Neural cell (in vitro differentiated cells): ENCODE results near the gene ACOT7. TPM values are rescaled to one million over a fixed set of nuclear protein-coding genes. Genes with fewer than 3 reads are reported as not detected.
A peak's percentile ranks its signal among the peaks of the same experiment; 100 is the strongest.

Experiments used
- H2AFZ ChIP-seq: fragments of 200-600, 300-800 bp; sonication (generic), shearing (Covaris generic); 2 replicates; pipeline ENCODE4 v1.6.0; 2014; ENCODE audit warnings: low read depth, mild to moderate bottlenecking, antibody characterized with exemption, low read length, moderate library complexity
- H3F3A ChIP-seq: fragments of 200-600 bp; shearing (Covaris generic); 2 replicates; pipeline ENCODE4 v1.6.1; 2016; ENCODE audit warnings: mild to moderate bottlenecking, moderate library complexity, mixed read lengths, antibody characterized with exemption, low read length; ENCODE audit not compliant: insufficient read depth, poor library complexity, severe bottlenecking
- H3K27ac ChIP-seq: fragments of 200-600, 300-800 bp; sonication (generic), shearing (Covaris generic); 2 replicates; pipeline ENCODE4 v1.5.1; 2014; ENCODE audit warnings: mild to moderate bottlenecking, low read length, moderate library complexity
- H3K27me3 ChIP-seq: fragments of 300-800, 200-600 bp; sonication (generic), shearing (Covaris generic); 2 replicates; pipeline ENCODE4 v1.6.0; 2014; ENCODE audit warnings: mild to moderate bottlenecking, low read depth, low read length, moderate library complexity; ENCODE audit not compliant: insufficient read depth
- H3K36me3 ChIP-seq: fragments of 300-800, 200-600 bp; sonication (generic), shearing (Covaris generic); 2 replicates; pipeline ENCODE4 v1.5.1; 2014; ENCODE audit warnings: mild to moderate bottlenecking, antibody characterized with exemption, low read length, moderate library complexity; ENCODE audit not compliant: insufficient read depth
- H3K4me2 ChIP-seq: fragments of 300-800, 200-600 bp; sonication (generic), shearing (Covaris generic); 2 replicates; pipeline ENCODE4 v1.6.0; 2014; ENCODE audit warnings: mild to moderate bottlenecking, low read length
- H3K4me3 ChIP-seq: fragments of 300-800, 200-600 bp; sonication (generic), shearing (Covaris generic); 2 replicates; pipeline ENCODE4 v1.5.1; 2014; ENCODE audit warnings: mild to moderate bottlenecking, low read length, moderate library complexity
- H3K79me2 ChIP-seq: fragments of 200-600 bp; shearing (Covaris generic); replicated peaks from 2 replicates; pipeline ENCODE4 v1.6.0; 2014; ENCODE audit warnings: mild to moderate bottlenecking, low read length, moderate library complexity; ENCODE audit not compliant: insufficient read depth
- H3K9ac ChIP-seq: fragments of 300-800, 200-600 bp; sonication (generic), shearing (Covaris generic); 2 replicates; pipeline ENCODE4 v1.6.1; 2016; ENCODE audit warnings: mild to moderate bottlenecking, low read length, mixed read lengths
- H3K9me2 ChIP-seq: fragments of 200-600 bp; shearing (Covaris generic); 2 replicates; pipeline ENCODE4 v1.6.1; 2016; ENCODE audit warnings: mild to moderate bottlenecking, low read length, mixed read lengths; ENCODE audit not compliant: insufficient read depth
- H3K9me3 ChIP-seq: fragments of 200-600, 300-800 bp; sonication (generic), shearing (Covaris generic); 2 replicates; pipeline ENCODE4 v1.6.1; 2016; ENCODE audit warnings: mild to moderate bottlenecking, mixed run types, low read length, moderate library complexity, mixed read lengths
- H4K20me1 ChIP-seq: fragments of 200-600 bp; shearing (Covaris generic); 2 replicates; pipeline ENCODE4 v1.6.1; 2016; ENCODE audit warnings: mild to moderate bottlenecking, mixed run types; ENCODE audit not compliant: insufficient read depth
- EP300 ChIP-seq: fragments of 450-650 bp; conservative IDR thresholded peaks from 2 replicates; pipeline ENCODE4 v1.6.1; 2014; ENCODE audit warnings: antibody characterized with exemption, mild to moderate bottlenecking, moderate library complexity; ENCODE audit not compliant: poor library complexity, severe bottlenecking
- SMC3 ChIP-seq: fragments of 450-650 bp; conservative IDR thresholded peaks from 2 replicates; pipeline ENCODE4 v1.6.1; 2014; ENCODE audit warnings: antibody characterized with exemption, mild to moderate bottlenecking, moderate library complexity; ENCODE audit not compliant: poor library complexity
- TAF1 ChIP-seq: IDR thresholded peaks from 2 replicates; pipeline ENCODE4 v1.6.1; 2012; ENCODE audit warnings: low read depth
- polyA plus RNA-seq: library from polyadenylated mRNA; depleted of rRNA; stranded (reverse); fragments of >200 nt; gene quantifications from 2 replicates; pipeline ENCODE4 v1.2.3, GENCODE V29; 2014
- TF ChIP-seq, protein P1 (sequence below): fragments of 450-650 bp; IDR thresholded peaks from 2 replicates; pipeline ENCODE4 v1.5.1; 2014; ENCODE audit warnings: antibody characterized with exemption, mild to moderate bottlenecking, moderate library complexity; ENCODE audit not compliant: poor library complexity, severe bottlenecking
- TF ChIP-seq, protein P2 (sequence below): IDR thresholded peaks from 2 replicates; pipeline ENCODE4 v1.6.1; 2012; ENCODE audit warnings: borderline replicate concordance

ACOT7 gene
- polyA plus RNA-seq, 1 donor from 2014 or later: 101 TPM

DNA sequence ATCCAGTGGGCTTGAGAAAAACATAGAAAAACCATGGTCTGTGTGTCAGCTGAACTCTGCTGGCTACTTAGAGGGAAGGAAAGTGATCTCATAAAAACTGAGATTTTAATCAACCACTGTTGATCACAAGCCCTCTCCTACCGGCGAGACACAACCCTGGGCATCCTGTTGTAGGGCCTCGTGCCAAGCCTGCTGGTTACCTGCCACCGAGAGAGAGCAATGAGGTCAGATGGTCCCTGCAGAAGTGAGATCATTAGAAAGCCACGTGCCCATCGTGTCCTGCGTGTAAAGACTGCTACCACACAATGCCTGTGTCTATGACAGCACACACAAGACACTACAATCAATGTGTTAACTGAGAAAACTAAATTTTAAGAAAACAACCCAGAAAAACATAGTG is 91.0 kb downstream of the ACOT7 start:
- Histone ChIP-seq H3K4me2 (no peak overlapping the region), H3K27me3 (no peaks in the 10 kb centered on the region), H3K79me2 (no peaks in the 10 kb centered on the region), H3F3A (no peaks in the 10 kb centered on the region), H4K20me1 (no peaks in the 10 kb centered on the region), H3K36me3 (no peaks in the 10 kb centered on the region), H3K9ac (no peak overlapping the region), H3K27ac (peak overlapping the region; percentile 57), H3K9me2 (no peaks in the 10 kb centered on the region), H2AFZ (no peak overlapping the region), H3K9me3 (no peaks in the 10 kb centered on the region), H3K4me3 (peak overlapping the region; percentile 16)
- TF ChIP-seq, protein P1, sequence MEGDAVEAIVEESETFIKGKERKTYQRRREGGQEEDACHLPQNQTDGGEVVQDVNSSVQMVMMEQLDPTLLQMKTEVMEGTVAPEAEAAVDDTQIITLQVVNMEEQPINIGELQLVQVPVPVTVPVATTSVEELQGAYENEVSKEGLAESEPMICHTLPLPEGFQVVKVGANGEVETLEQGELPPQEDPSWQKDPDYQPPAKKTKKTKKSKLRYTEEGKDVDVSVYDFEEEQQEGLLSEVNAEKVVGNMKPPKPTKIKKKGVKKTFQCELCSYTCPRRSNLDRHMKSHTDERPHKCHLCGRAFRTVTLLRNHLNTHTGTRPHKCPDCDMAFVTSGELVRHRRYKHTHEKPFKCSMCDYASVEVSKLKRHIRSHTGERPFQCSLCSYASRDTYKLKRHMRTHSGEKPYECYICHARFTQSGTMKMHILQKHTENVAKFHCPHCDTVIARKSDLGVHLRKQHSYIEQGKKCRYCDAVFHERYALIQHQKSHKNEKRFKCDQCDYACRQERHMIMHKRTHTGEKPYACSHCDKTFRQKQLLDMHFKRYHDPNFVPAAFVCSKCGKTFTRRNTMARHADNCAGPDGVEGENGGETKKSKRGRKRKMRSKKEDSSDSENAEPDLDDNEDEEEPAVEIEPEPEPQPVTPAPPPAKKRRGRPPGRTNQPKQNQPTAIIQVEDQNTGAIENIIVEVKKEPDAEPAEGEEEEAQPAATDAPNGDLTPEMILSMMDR: no peak
- TF ChIP-seq SMC3 (no peak), EP300 (no peak)
- TF ChIP-seq, protein P2, sequence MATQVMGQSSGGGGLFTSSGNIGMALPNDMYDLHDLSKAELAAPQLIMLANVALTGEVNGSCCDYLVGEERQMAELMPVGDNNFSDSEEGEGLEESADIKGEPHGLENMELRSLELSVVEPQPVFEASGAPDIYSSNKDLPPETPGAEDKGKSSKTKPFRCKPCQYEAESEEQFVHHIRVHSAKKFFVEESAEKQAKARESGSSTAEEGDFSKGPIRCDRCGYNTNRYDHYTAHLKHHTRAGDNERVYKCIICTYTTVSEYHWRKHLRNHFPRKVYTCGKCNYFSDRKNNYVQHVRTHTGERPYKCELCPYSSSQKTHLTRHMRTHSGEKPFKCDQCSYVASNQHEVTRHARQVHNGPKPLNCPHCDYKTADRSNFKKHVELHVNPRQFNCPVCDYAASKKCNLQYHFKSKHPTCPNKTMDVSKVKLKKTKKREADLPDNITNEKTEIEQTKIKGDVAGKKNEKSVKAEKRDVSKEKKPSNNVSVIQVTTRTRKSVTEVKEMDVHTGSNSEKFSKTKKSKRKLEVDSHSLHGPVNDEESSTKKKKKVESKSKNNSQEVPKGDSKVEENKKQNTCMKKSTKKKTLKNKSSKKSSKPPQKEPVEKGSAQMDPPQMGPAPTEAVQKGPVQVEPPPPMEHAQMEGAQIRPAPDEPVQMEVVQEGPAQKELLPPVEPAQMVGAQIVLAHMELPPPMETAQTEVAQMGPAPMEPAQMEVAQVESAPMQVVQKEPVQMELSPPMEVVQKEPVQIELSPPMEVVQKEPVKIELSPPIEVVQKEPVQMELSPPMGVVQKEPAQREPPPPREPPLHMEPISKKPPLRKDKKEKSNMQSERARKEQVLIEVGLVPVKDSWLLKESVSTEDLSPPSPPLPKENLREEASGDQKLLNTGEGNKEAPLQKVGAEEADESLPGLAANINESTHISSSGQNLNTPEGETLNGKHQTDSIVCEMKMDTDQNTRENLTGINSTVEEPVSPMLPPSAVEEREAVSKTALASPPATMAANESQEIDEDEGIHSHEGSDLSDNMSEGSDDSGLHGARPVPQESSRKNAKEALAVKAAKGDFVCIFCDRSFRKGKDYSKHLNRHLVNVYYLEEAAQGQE: no peak

DNA sequence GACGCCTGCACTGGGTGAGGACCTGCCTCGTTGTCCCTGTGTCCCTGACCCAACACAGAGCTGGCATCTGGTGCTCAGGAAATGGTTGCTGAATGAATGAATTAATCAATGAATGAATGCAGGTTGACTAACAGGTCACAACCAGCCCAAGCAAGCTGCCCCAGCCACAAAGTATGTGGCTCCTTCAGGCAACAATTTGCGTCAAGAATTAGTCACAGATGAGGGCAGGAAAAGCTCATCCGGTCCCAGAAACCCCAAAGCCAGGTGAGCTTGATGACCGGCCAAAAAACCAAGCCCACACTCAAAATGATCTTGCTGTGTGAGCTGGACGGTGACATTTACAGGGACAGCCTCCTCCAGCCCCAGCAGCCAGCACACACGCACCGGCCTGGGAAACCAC is 92.0 kb downstream of the ACOT7 start:
- H3K9me3 ChIP-seq: no peaks in the 10 kb centered on the region
- H3K27ac ChIP-seq: no peak overlapping the region
- H3K9me2 ChIP-seq: no peaks in the 10 kb centered on the region
- no peak overlapping the region for H3K4me2 ChIP-seq
- no peaks in the 10 kb centered on the region for H4K20me1 ChIP-seq
- H3K4me3 ChIP-seq: no peak overlapping the region
- H3K36me3 ChIP-seq: no peaks in the 10 kb centered on the region
- H2AFZ ChIP-seq: no peak overlapping the region
- H3K9ac ChIP-seq: no peak overlapping the region
- no peak for TF ChIP-seq TAF1
- TF ChIP-seq, protein P1: no peak
- no peaks in the 10 kb centered on the region for H3K27me3 ChIP-seq
- no peaks in the 10 kb centered on the region for H3F3A ChIP-seq
- H3K79me2 ChIP-seq: no peaks in the 10 kb centered on the region
